ENCODE data around the gene NEUROD6. TPM values are rescaled to one million over a fixed set of nuclear protein-coding genes. Genes with fewer than 3 reads are reported as not detected.

The NEUROD6 gene
- total RNA-seq, 1 experiment from 2014 or later: not detected

Small RNA genes lying within 50 kb of the gene (small RNA-seq; reads per million reads assigned to genes)
- gene AC006380.1: 0 reads per million in 2 experiments

Other genes with a start within 250 kb of the NEUROD6 start
- gene ITPRID1, start 173.4 kb upstream of the NEUROD6 start, total RNA-seq (2014; rRNA removed; shearing (Covaris generic)): not detected in 2 replicates